HCT116 (cell line): Measurements from ENCODE around the gene TACC3. TPM values are rescaled to one million over a fixed set of nuclear protein-coding genes. Genes with fewer than 3 reads are reported as not detected.

Experiments used
- ATAC-seq: fragments of 200-7000 bp; cut with Tn5 transposase; 2 replicates; pipeline ENCODE4 v1.9.1; 2020; ENCODE audit warnings: mild to moderate bottlenecking, moderate library complexity
- BruUV-seq: library from RNA; stranded (reverse); fragments of 400-500 nt; replicated peaks from 2 replicates; lab custom pipeline; 2021; lab: Mats Ljungman, UMichigan
- CTCF ChIA-PET: fragments of 300-600 bp; sonication (Branson Sonifier 250); formaldehyde crosslinking; loops from one replicate; lab custom pipeline; 2021; ENCODE audit warnings: antibody characterized with exemption; lab: Charles Lee
- POLR2A ChIA-PET: fragments of 300-600, 350-600 bp; sonication (Branson Sonifier 250); formaldehyde crosslinking; loops from one replicate; lab custom pipeline; 2021; ENCODE audit warnings: antibody characterized with exemption; lab: Charles Lee
- RAD21 ChIA-PET, 2 experiments: fragments of 300-600 bp; sonication (Branson Sonifier 250); formaldehyde crosslinking; loops; one replicate each; lab custom pipeline; 2023; ENCODE audit warnings: low total read pairs in 2 of 2; ENCODE audit not compliant: uncharacterized antibody in 2 of 2, unreplicated experiment in 2 of 2, low non-redundant PET in 1 of 2; lab: Charles Lee
- DNase-seq: peaks from one replicate; pipeline ENCODE4 v3.0.0-alpha.2; 2010; ENCODE audit warnings: low read depth, low spot score
- H2AFZ ChIP-seq: fragments of 200-600 bp; shearing (Covaris generic), sonication (generic); 2 replicates; pipeline ENCODE4 v1.6.1; 2017; ENCODE audit warnings: low read depth, mixed run types, mixed read lengths, antibody characterized with exemption, low read length; ENCODE audit not compliant: poor library complexity, severe bottlenecking
- H3K27ac ChIP-seq: 2 replicates; pipeline ENCODE4 v1.5.1; 2012; ENCODE audit warnings: low read depth, low read length
- H3K27me3 ChIP-seq: fragments of 200-600 bp; sonication (generic); 2 replicates; pipeline ENCODE4 v1.6.1; 2016; ENCODE audit warnings: mixed run types, low read length, mixed read lengths; ENCODE audit not compliant: insufficient read depth
- H3K36me3 ChIP-seq, 2 experiments: fragments of 200-500 bp in 1 of 2; fragments of 200-600 bp in 1 of 2; sonication (Bioruptor generic) in 1 of 2; sonication (generic) in 1 of 2; 2 replicates each; pipeline versions ENCODE4 v1.5.1 to v1.6.1; 2014 to 2016; ENCODE audit warnings: low read length in 2 of 2, inconsistent platforms in 1 of 2, mixed read lengths in 1 of 2, mixed run types in 1 of 2; ENCODE audit not compliant: insufficient read depth in 2 of 2, control insufficient read depth in 1 of 2
- H3K4me1 ChIP-seq, 2 experiments: fragments of 200-600 bp in 1 of 2; sonication (generic) in 1 of 2; 2 replicates each; pipeline versions ENCODE4 v1.5.1 to v1.6.1; 2012 to 2017; ENCODE audit warnings: low read length in 2 of 2, inconsistent platforms in 1 of 2, mild to moderate bottlenecking in 1 of 2, mixed read lengths in 1 of 2, mixed run types in 1 of 2, moderate library complexity in 1 of 2; ENCODE audit not compliant: insufficient read depth in 2 of 2, control insufficient read depth in 1 of 2
- H3K4me2 ChIP-seq: fragments of 200-600 bp; sonication (generic); 2 replicates; pipeline ENCODE4 v1.6.1; 2017; ENCODE audit warnings: mixed run types, low read length, mixed read lengths
- H3K4me3 ChIP-seq, 2 experiments: fragments of 200-600 bp in 1 of 2; sonication (generic) in 1 of 2; replicated peaks in 1 of 2; 2 replicates each; pipeline ENCODE4 v1.5.1; 2011 to 2016; ENCODE audit warnings: low read length in 2 of 2, control low read depth in 1 of 2, low read depth in 1 of 2, mild to moderate bottlenecking in 1 of 2, mixed read lengths in 1 of 2, mixed run types in 1 of 2
- H3K79me2 ChIP-seq: fragments of 200-600 bp; sonication (generic); 2 replicates; pipeline ENCODE4 v1.6.1; 2017; ENCODE audit warnings: mild to moderate bottlenecking, mixed run types, low read length, moderate library complexity, mixed read lengths; ENCODE audit not compliant: insufficient read depth
- H3K9ac ChIP-seq: fragments of 200-600 bp; sonication (generic); 2 replicates; pipeline ENCODE4 v1.6.1; 2016; ENCODE audit warnings: low read length, mixed read lengths
- H3K9me2 ChIP-seq: fragments of 200-600 bp; sonication (generic), shearing (Covaris generic); 2 replicates; pipeline ENCODE4 v1.6.1; 2017; ENCODE audit warnings: mixed run types, mild to moderate bottlenecking, moderate library complexity; ENCODE audit not compliant: insufficient read depth
- H3K9me3 ChIP-seq, 2 experiments: fragments of 200-500 bp in 1 of 2; fragments of 200-600 bp in 1 of 2; sonication (Bioruptor generic) in 1 of 2; sonication (generic) in 1 of 2; 2 replicates each; pipeline ENCODE4 v1.6.1; 2014 to 2017; ENCODE audit warnings: low read length in 2 of 2, mixed read lengths in 2 of 2, inconsistent platforms in 1 of 2, low read depth in 1 of 2, mild to moderate bottlenecking in 1 of 2, mixed run types in 1 of 2, moderate library complexity in 1 of 2; ENCODE audit not compliant: control insufficient read depth in 1 of 2, insufficient read depth in 1 of 2
- H4K20me1 ChIP-seq: fragments of 200-600 bp; sonication (generic), shearing (Covaris generic); 2 replicates; pipeline ENCODE4 v1.6.1; 2017; ENCODE audit warnings: mixed run types, mild to moderate bottlenecking, moderate library complexity; ENCODE audit not compliant: insufficient read depth
- CTCF ChIP-seq, 3 experiments: fragments of 200-600 bp in 1 of 3; sonication (generic) in 1 of 3; IDR thresholded peaks in 2 of 3; conservative IDR thresholded peaks in 1 of 3; 2 replicates each; pipeline ENCODE4 v1.5.1; 2012 to 2017; ENCODE audit warnings: low read depth in 2 of 3, low read length in 2 of 3, antibody characterized with exemption in 1 of 3, borderline replicate concordance in 1 of 3, control low read depth in 1 of 3, mild to moderate bottlenecking in 1 of 3, mixed read lengths in 1 of 3, mixed run types in 1 of 3, moderate library complexity in 1 of 3; ENCODE audit not compliant: insufficient read depth in 1 of 3
- EGR1 ChIP-seq: IDR thresholded peaks from 2 replicates; pipeline ENCODE4 v1.6.1; 2012; ENCODE audit warnings: low read depth
- EZH2phosphoT487 ChIP-seq: fragments of 200-600 bp; IDR thresholded peaks from 2 replicates; pipeline ENCODE4 v1.6.1; 2018; ENCODE audit warnings: antibody characterized with exemption, borderline replicate concordance
- MAX ChIP-seq: IDR thresholded peaks from 2 replicates; pipeline ENCODE4 v1.6.1; 2012
- POLR2A ChIP-seq: IDR thresholded peaks from 2 replicates; pipeline ENCODE4 v1.7.0; 2011; ENCODE audit warnings: borderline replicate concordance; ENCODE audit not compliant: insufficient read depth, insufficient read length; ENCODE audit errors: extremely low read depth
- POLR2AphosphoS5 ChIP-seq: IDR thresholded peaks from 2 replicates; pipeline ENCODE4 v1.6.1; 2011; ENCODE audit warnings: mild to moderate bottlenecking, low read depth, low read length, moderate library complexity
- REST ChIP-seq: IDR thresholded peaks from 2 replicates; pipeline ENCODE4 v1.6.1; 2012; ENCODE audit warnings: low read depth
- SIN3A ChIP-seq: IDR thresholded peaks from 2 replicates; pipeline ENCODE4 v1.6.1; 2012; ENCODE audit warnings: low read depth
- SP1 ChIP-seq: IDR thresholded peaks from 2 replicates; pipeline ENCODE4 v1.6.1; 2012; ENCODE audit warnings: low read depth
- SRF ChIP-seq: IDR thresholded peaks from 2 replicates; pipeline ENCODE4 v1.6.1; 2012; ENCODE audit warnings: low read depth
- TCF7L2 ChIP-seq: IDR thresholded peaks from 2 replicates; pipeline ENCODE4 v1.7.0; 2011; ENCODE audit warnings: borderline replicate concordance, inconsistent platforms; ENCODE audit not compliant: insufficient read depth, insufficient read length; ENCODE audit errors: extremely low read depth
- ZBTB33 ChIP-seq: IDR thresholded peaks from 2 replicates; pipeline ENCODE4 v1.6.1; 2011; ENCODE audit warnings: mild to moderate bottlenecking, low read length, moderate library complexity; ENCODE audit not compliant: insufficient replicate concordance; ENCODE audit errors: extremely low read depth
- ZFX ChIP-seq: fragments of 450-650 bp; IDR thresholded peaks from 2 replicates; pipeline ENCODE4 v1.6.1; 2017
- ZNF274 ChIP-seq: fragments of 200-500 bp; sonication (Bioruptor generic); IDR thresholded peaks from 2 replicates; pipeline ENCODE4 v1.6.1; 2014; ENCODE audit warnings: mild to moderate bottlenecking, low read depth, low read length, inconsistent platforms
- intact Hi-C: fragments of 100-400 bp; cut with micrococcal nuclease; formaldehyde crosslinking; loops from 2 replicates; pipeline ENCODE4 v1.10.0; 2022
- total RNA-seq: library from RNA; stranded (reverse); gene quantifications from one replicate; pipeline ENCODE4 v1.2.1, GENCODE V29; 2021; ENCODE audit not compliant: unreplicated experiment

The TACC3 gene
- total RNA-seq, 1 experiment from 2014 or later, result 106 TPM

GRCh38 chr4:1762264-1763010 is 41.1 kb downstream of the TACC3 start:
- H3K4me2 ChIP-seq, result 0 out of 2 replicates have a peak overlapping the region, but pooled peaks have one; percentile 60
- H3K4me1 ChIP-seq, result peaks cover 33 to 34% of the 10 kb centered on the region in 2 experiments
- intact Hi-C loops, result no loop called here
- no peak for TF ChIP-seq EZH2phosphoT487
- TF ChIP-seq POLR2A, result no peak
- no peak for TF ChIP-seq CTCF (IDR thresholded peaks at IDR 0.05 in 2 of 3, conservative IDR thresholded peaks at IDR 0.05 in 1 of 3; ENCODE audit: borderline replicate concordance in 1 of 3, insufficient read depth in 1 of 3, low read depth in 2 of 3, low read length in 2 of 3)
- no peak for TF ChIP-seq TCF7L2
- no peak for TF ChIP-seq ZFX
- TF ChIP-seq SIN3A, result no peak
- no peak for TF ChIP-seq REST
- no peak for TF ChIP-seq SP1
- no peak for TF ChIP-seq POLR2AphosphoS5
- TF ChIP-seq ZNF274, result no peak
- no peak for TF ChIP-seq MAX
- TF ChIP-seq SRF, result no peak
- TF ChIP-seq ZBTB33, result no peak
- no peak for TF ChIP-seq EGR1
- H3K4me3 ChIP-seq, result no peak overlapping the region
- no peak overlapping the region for H3K9ac ChIP-seq
- no TSS peak for BruUV-seq
- no peaks in the 10 kb centered on the region for H3K36me3 ChIP-seq
- ATAC-seq (no peak), DNase-seq (no peak)
- no peak overlapping the region for H2AFZ ChIP-seq
- RAD21 ChIA-PET, result no interaction called here
- H3K9me2 ChIP-seq, result no peaks in the 10 kb centered on the region
- no peaks in the 10 kb centered on the region for H3K79me2 ChIP-seq
- H3K27me3 ChIP-seq, result no peaks in the 10 kb centered on the region
- H3K9me3 ChIP-seq, result no peaks in the 10 kb centered on the region
- CTCF ChIA-PET, result interaction anchor here (1.5 kb wide), 1 partner anchor 11 kb away, joined by 3 read pairs; no protein-coding TSS in a partner anchor
- no peak overlapping the region; the same call in 1 of the 2 replicates for H3K27ac ChIP-seq
- no peaks in the 10 kb centered on the region for H4K20me1 ChIP-seq
- POLR2A ChIA-PET, result no interaction called here
